Endothelial cell of umbilical vein (primary cell): ENCODE data around the gene ZNF8. TPM values are rescaled to one million over a fixed set of nuclear protein-coding genes. Genes with fewer than 3 reads are reported as not detected.

Experiments
- BruUV-seq: library from RNA; stranded (reverse); fragments of 400-500 nt; replicated peaks from 2 replicates; lab custom pipeline; 2021; lab: Mats Ljungman, UMichigan
- CTCF ChIA-PET: fragments of 300-600, 350-600 bp; sonication (Branson Sonifier 250); formaldehyde crosslinking; loops from one replicate; lab custom pipeline; 2021; ENCODE audit warnings: antibody characterized with exemption, inconsistent platforms; lab: Charles Lee
- POLR2A ChIA-PET: fragments of 300-600, 350-600 bp; sonication (Branson Sonifier 250); formaldehyde crosslinking; loops from one replicate; lab custom pipeline; 2021; ENCODE audit warnings: antibody characterized with exemption, inconsistent platforms; lab: Charles Lee
- DNase-seq: peaks from one replicate; pipeline ENCODE4 v3.0.0-alpha.2; 2011; ENCODE audit warnings: low read depth, low spot score
- FAIRE-seq: peaks from 2 replicates; lab custom pipeline; 2011; peaks lifted over from hg19 to GRCh38; lab: Jason Lieb, UNC
- H2AFZ ChIP-seq: 2 replicates; pipeline ENCODE4 v1.6.0; 2012; ENCODE audit warnings: low read depth, low read length, control low read depth, inconsistent platforms
- H3K27ac ChIP-seq: 2 replicates; pipeline ENCODE4 v1.5.1; 2011; ENCODE audit warnings: low read depth, mild to moderate bottlenecking, control low read depth, low read length, moderate library complexity; ENCODE audit not compliant: insufficient read depth
- H3K27me3 ChIP-seq, 2 experiments: 2 replicates each; pipeline versions ENCODE4 v1.6.0 to v1.6.1; 2011; ENCODE audit warnings: low read length in 2 of 2, mixed read lengths in 1 of 2; ENCODE audit not compliant: control insufficient read depth in 2 of 2, insufficient read depth in 2 of 2
- H3K36me3 ChIP-seq, 2 experiments: 2 replicates in 1 of 2; 3 replicates in 1 of 2; pipeline ENCODE4 v1.5.1; 2011; ENCODE audit warnings: low read length in 2 of 2, mild to moderate bottlenecking in 1 of 2, moderate library complexity in 1 of 2; ENCODE audit not compliant: control insufficient read depth in 2 of 2, insufficient read depth in 2 of 2; ENCODE audit errors: extremely low read depth in 1 of 2
- H3K4me1 ChIP-seq: 3 replicates; pipeline ENCODE4 v1.5.1; 2011; ENCODE audit warnings: mild to moderate bottlenecking, low read length; ENCODE audit not compliant: control insufficient read depth, insufficient read depth; ENCODE audit errors: extremely low read depth
- H3K4me2 ChIP-seq: 2 replicates; pipeline ENCODE4 v1.6.1; 2011; ENCODE audit warnings: low read length, control low read depth, mixed read lengths; ENCODE audit not compliant: insufficient read depth
- H3K4me3 ChIP-seq, 3 experiments: fragments of 200-600 bp in 1 of 3; sonication (generic), shearing (Covaris generic) in 1 of 3; replicated peaks in 1 of 3; 2 replicates each; pipeline ENCODE4 v1.5.1; 2011 to 2016; ENCODE audit warnings: control low read depth in 3 of 3, low read length in 3 of 3, mild to moderate bottlenecking in 2 of 3, inconsistent platforms in 1 of 3, low read depth in 1 of 3, moderate library complexity in 1 of 3; ENCODE audit not compliant: insufficient read depth in 1 of 3
- H3K79me2 ChIP-seq: 2 replicates; pipeline ENCODE4 v1.6.0; 2012; ENCODE audit warnings: low read length, inconsistent platforms; ENCODE audit not compliant: control insufficient read depth, insufficient read depth
- H3K9ac ChIP-seq: replicated peaks from 2 replicates; pipeline ENCODE3; 2011; ENCODE audit warnings: low read length, control low read depth; ENCODE audit not compliant: insufficient read depth; ENCODE audit errors: extremely low read depth
- H3K9me1 ChIP-seq: replicated peaks from 3 replicates; pipeline ENCODE4 v1.6.0; 2011; ENCODE audit warnings: mild to moderate bottlenecking, low read length; ENCODE audit not compliant: control insufficient read depth, insufficient read depth; ENCODE audit errors: extremely low read depth
- H3K9me3 ChIP-seq: replicated peaks from 2 replicates; pipeline ENCODE4 v1.5.1; 2012; ENCODE audit warnings: low read length, inconsistent platforms; ENCODE audit not compliant: control insufficient read depth, insufficient read depth
- H4K20me1 ChIP-seq: replicated peaks from 2 replicates; pipeline ENCODE3; 2011; ENCODE audit warnings: mild to moderate bottlenecking, low read length; ENCODE audit not compliant: control insufficient read depth, insufficient read depth; ENCODE audit errors: extremely low read depth
- CTCF ChIP-seq, 2 donors: IDR thresholded peaks; 1 replicate in 1 of 2; 2 replicates in 1 of 2; pipeline ENCODE4 v1.5.1; 2011; ENCODE audit warnings: low read length in 2 of 2, mild to moderate bottlenecking in 2 of 2, moderate library complexity in 2 of 2, control low read depth in 1 of 2, inconsistent platforms in 1 of 2, low read depth in 1 of 2; ENCODE audit not compliant: insufficient read depth in 1 of 2; ENCODE audit errors: extremely low read depth in 1 of 2
- FOS ChIP-seq: IDR thresholded peaks from 2 replicates; pipeline ENCODE4 v1.6.1; 2011; ENCODE audit warnings: mild to moderate bottlenecking, low read length, moderate library complexity, borderline replicate concordance; ENCODE audit not compliant: insufficient read depth
- MAX ChIP-seq: IDR thresholded peaks from 2 replicates; pipeline ENCODE4 v1.6.1; 2011; ENCODE audit not compliant: insufficient read depth, insufficient read length
- MYC ChIP-seq: IDR thresholded peaks from one replicate; pipeline ENCODE4 v1.6.1; 2011; ENCODE audit warnings: mild to moderate bottlenecking, low read depth, low read length
- POLR2A ChIP-seq: IDR thresholded peaks from 2 replicates; pipeline ENCODE4 v1.6.1; 2012; ENCODE audit warnings: low read depth, mild to moderate bottlenecking, control low read depth, low read length
- POLR2AphosphoS5 ChIP-seq: IDR thresholded peaks from 2 replicates; pipeline ENCODE4 v1.6.1; 2012; ENCODE audit warnings: low read depth, mild to moderate bottlenecking, control low read depth, low read length, moderate library complexity; ENCODE audit not compliant: insufficient read depth
- dilution Hi-C: fragments of 300-500 bp; cut with MboI; formaldehyde crosslinking; loops from one replicate; pipeline ENCODE4 v1.15.0; 2019; ENCODE audit warnings: low sequenced_read_pairs; ENCODE audit not compliant: extremely low pct_ligation_motif_present
- intact Hi-C: fragments of 100-400 bp; cut with micrococcal nuclease; formaldehyde crosslinking; loops from one replicate; pipeline ENCODE4 v1.10.0; 2022
- polyA plus RNA-seq, 4 experiments: library from polyadenylated mRNA; depleted of rRNA in 3 of 4; stranded (reverse) in 3 of 4; unstranded in 1 of 4; fragments of >200 nt; gene quantifications; 2 replicates each; pipeline versions ENCODE4 v1.2.1 to v1.2.3, GENCODE V29; 2011 to 2012; ENCODE audit warnings: missing spikeins in 1 of 4
- total RNA-seq: library from RNA; stranded (reverse); gene quantifications from 2 replicates; pipeline ENCODE4 v1.2.3, GENCODE V29; 2021

Gene ZNF8
- total and polyA plus RNA-seq, 2 donors (not counting 3 experiments of a cell fraction or from before 2014, with no cell fraction given), result 4.0 to 6.8 TPM

GRCh38 chr19:58349590-58349989 lies 70.8 kb downstream of the ZNF8 start:
- H3K4me2 ChIP-seq, result no peak overlapping the region
- intact Hi-C loops, result no loop called here
- H3K4me3 ChIP-seq, result no peak overlapping the region
- H3K9ac ChIP-seq, result no peak overlapping the region
- no peak overlapping the region for H2AFZ ChIP-seq
- H3K79me2 ChIP-seq, result no peaks in the 10 kb centered on the region
- dilution Hi-C loops, result no loop called here
- no peaks in the 10 kb centered on the region for H3K36me3 ChIP-seq
- FAIRE-seq, result no peak
- H3K9me1 ChIP-seq, result no peaks in the 10 kb centered on the region
- DNase-seq, result no peak
- no TSS peak for BruUV-seq
- no peak overlapping the region for H3K27ac ChIP-seq
- TF ChIP-seq POLR2A, result no peak
- no peak for TF ChIP-seq CTCF (IDR thresholded peaks at IDR 0.05; ENCODE audit: extremely low read depth in 1 of 2, insufficient read depth in 1 of 2, low read depth in 1 of 2, low read length in 2 of 2)
- TF ChIP-seq MAX, result no peak
- TF ChIP-seq FOS, result no peak
- no peak for TF ChIP-seq POLR2AphosphoS5
- TF ChIP-seq MYC, result no peak
- H4K20me1 ChIP-seq, result no peaks in the 10 kb centered on the region
- peaks cover 22 to 45% of the 10 kb centered on the region in 2 experiments for H3K27me3 ChIP-seq
- H3K4me1 ChIP-seq, result peaks cover 5% of the 10 kb centered on the region
- H3K9me3 ChIP-seq, result no peaks in the 10 kb centered on the region
- CTCF ChIA-PET, result interaction anchor here (0.9 kb wide), 1 partner anchor 10 kb away, joined by 3 read pairs; no protein-coding TSS in a partner anchor
- POLR2A ChIA-PET, result no interaction called here
